H9 (cell line): Measurements from ENCODE around the gene VSIR. TPM values are rescaled to one million over a fixed set of nuclear protein-coding genes. Genes with fewer than 3 reads are reported as not detected.

Source experiments
- DNase-seq: peaks from one replicate; pipeline ENCODE4 v3.0.0-alpha.2; 2017
- H2AFZ ChIP-seq: one replicate; pipeline ENCODE4 v1.6.1; 2013; ENCODE audit warnings: mild to moderate bottlenecking, low read length, control low read depth, moderate library complexity
- H2AK5ac ChIP-seq: 2 replicates; pipeline ENCODE4 v1.6.1; 2013; ENCODE audit warnings: low read length, control low read depth, mixed read lengths; ENCODE audit not compliant: insufficient read length
- H2BK120ac ChIP-seq: one replicate; pipeline ENCODE4 v1.6.1; 2013; ENCODE audit warnings: low read depth, mild to moderate bottlenecking, low read length, control low read depth, inconsistent platforms; ENCODE audit not compliant: poor library complexity, severe bottlenecking
- H2BK12ac ChIP-seq: 2 replicates; pipeline ENCODE4 v1.6.1; 2013; ENCODE audit warnings: low read length, control low read depth, mixed read lengths, low read depth; ENCODE audit not compliant: insufficient read length
- H2BK15ac ChIP-seq: 2 replicates; pipeline ENCODE4 v1.6.1; 2013; ENCODE audit warnings: low read depth, low read length, control low read depth
- H2BK20ac ChIP-seq: one replicate; pipeline ENCODE4 v1.6.1; 2013; ENCODE audit warnings: low read depth, mild to moderate bottlenecking, low read length, control low read depth, inconsistent platforms; ENCODE audit not compliant: poor library complexity, severe bottlenecking
- H2BK5ac ChIP-seq: 2 replicates; pipeline ENCODE4 v1.6.1; 2013; ENCODE audit warnings: low read length, control low read depth, mixed read lengths; ENCODE audit not compliant: insufficient read length
- H3K14ac ChIP-seq: 2 replicates; pipeline ENCODE4 v1.6.1; 2013; ENCODE audit warnings: low read length, control low read depth; ENCODE audit not compliant: insufficient read depth
- H3K18ac ChIP-seq: 2 replicates; pipeline ENCODE4 v1.6.1; 2013; ENCODE audit warnings: low read depth, mild to moderate bottlenecking, mixed read lengths, low read length, control low read depth; ENCODE audit not compliant: insufficient read length
- H3K23ac ChIP-seq: 2 replicates; pipeline ENCODE4 v1.6.1; 2013; ENCODE audit warnings: low read length, control low read depth, mixed read lengths, low read depth; ENCODE audit not compliant: insufficient read length
- H3K23me2 ChIP-seq: 2 replicates; pipeline ENCODE4 v1.6.1; 2013; ENCODE audit warnings: low read depth, mild to moderate bottlenecking, mixed read lengths, low read length, control low read depth; ENCODE audit not compliant: insufficient read length, poor library complexity, severe bottlenecking
- H3K27ac ChIP-seq: 2 replicates; pipeline ENCODE4 v1.5.1; 2013; ENCODE audit warnings: low read length, control low read depth, mixed read lengths, low read depth; ENCODE audit not compliant: insufficient read length
- H3K27me3 ChIP-seq: 2 replicates; pipeline ENCODE4 v1.6.1; 2013; ENCODE audit warnings: low read length, control low read depth, inconsistent platforms; ENCODE audit not compliant: insufficient read depth
- H3K4ac ChIP-seq: 2 replicates; pipeline ENCODE4 v1.6.1; 2013; ENCODE audit warnings: low read depth, mild to moderate bottlenecking, control low read depth, inconsistent platforms, low read length, moderate library complexity
- H3K4me1 ChIP-seq: 2 replicates; pipeline ENCODE4 v1.6.1; 2013; ENCODE audit warnings: low read length, control low read depth, inconsistent platforms; ENCODE audit not compliant: insufficient read depth
- H3K4me2 ChIP-seq: 2 replicates; pipeline ENCODE4 v1.6.1; 2013; ENCODE audit warnings: low read length, control low read depth, mixed read lengths; ENCODE audit not compliant: insufficient read length, insufficient read depth
- H3K56ac ChIP-seq: 2 replicates; pipeline ENCODE4 v1.6.1; 2013; ENCODE audit warnings: low read depth, mild to moderate bottlenecking, mixed read lengths, low read length, control low read depth; ENCODE audit not compliant: insufficient read length
- H3K79me1 ChIP-seq: 2 replicates; pipeline ENCODE4 v1.6.1; 2013; ENCODE audit warnings: low read depth, mild to moderate bottlenecking, moderate library complexity, low read length, control low read depth, inconsistent platforms; ENCODE audit not compliant: insufficient read depth, poor library complexity, severe bottlenecking
- H3K79me2 ChIP-seq: 2 replicates; pipeline ENCODE4 v1.6.1; 2013; ENCODE audit warnings: low read length, control low read depth, inconsistent platforms; ENCODE audit not compliant: insufficient read depth
- H3K9ac ChIP-seq: 2 replicates; pipeline ENCODE4 v1.6.1; 2013; ENCODE audit warnings: low read length, control low read depth, mixed read lengths; ENCODE audit not compliant: insufficient read length; ENCODE audit errors: extremely low read depth
- H3K9me3 ChIP-seq: one replicate; pipeline ENCODE4 v1.6.1; 2013; ENCODE audit warnings: low read depth, low read length, inconsistent platforms; ENCODE audit not compliant: control insufficient read depth
- H3T11ph ChIP-seq: one replicate; pipeline ENCODE4 v1.6.1; 2013; ENCODE audit warnings: mild to moderate bottlenecking, low read length, control low read depth, inconsistent platforms
- H4K20me1 ChIP-seq: one replicate; pipeline ENCODE4 v1.6.1; 2013; ENCODE audit not compliant: control insufficient read depth, insufficient read length, insufficient read depth
- H4K5ac ChIP-seq: 2 replicates; pipeline ENCODE4 v1.6.1; 2013; ENCODE audit warnings: low read depth, mild to moderate bottlenecking, mixed read lengths, low read length, control low read depth; ENCODE audit not compliant: insufficient read length
- H4K8ac ChIP-seq: replicated peaks from 2 replicates; pipeline ENCODE4 v1.6.1; 2013; ENCODE audit warnings: low read length, control low read depth, mixed read lengths, low read depth; ENCODE audit not compliant: insufficient read length
- H4K91ac ChIP-seq: 2 replicates; pipeline ENCODE4 v1.6.1; 2013; ENCODE audit warnings: low read depth, mild to moderate bottlenecking, moderate library complexity, mixed read lengths, low read length, control low read depth; ENCODE audit not compliant: insufficient read length
- H3K27ac Mint-ChIP-seq, 3 experiments: 2 replicates in 2 of 3; 3 replicates in 1 of 3; pipeline ENCODE4 v1.8.0; 2020 to 2021; ENCODE audit warnings: mixed read lengths in 3 of 3, mild to moderate bottlenecking in 1 of 3, moderate library complexity in 1 of 3
- H3K27me3 Mint-ChIP-seq: 2 replicates; pipeline ENCODE4 v1.8.0; 2021; ENCODE audit warnings: low read depth, mild to moderate bottlenecking, moderate library complexity, mixed read lengths
- H3K36me3 Mint-ChIP-seq, 3 experiments: 2 replicates in 2 of 3; 3 replicates in 1 of 3; pipeline ENCODE4 v1.8.0; 2020 to 2021; ENCODE audit warnings: low read depth in 3 of 3, mixed read lengths in 3 of 3; ENCODE audit not compliant: insufficient read depth in 1 of 3
- H3K4me1 Mint-ChIP-seq, 2 experiments: 2 replicates each; pipeline ENCODE4 v1.8.0; 2020; ENCODE audit warnings: mixed read lengths in 2 of 2
- H3K4me3 Mint-ChIP-seq, 2 experiments: 2 replicates in 1 of 2; 3 replicates in 1 of 2; pipeline ENCODE4 v1.8.0; 2020 to 2021; ENCODE audit warnings: mild to moderate bottlenecking in 2 of 2, mixed read lengths in 2 of 2, moderate library complexity in 1 of 2
- H3K9me3 Mint-ChIP-seq, 2 experiments: 2 replicates in 1 of 2; 3 replicates in 1 of 2; pipeline ENCODE4 v1.8.0; 2020; ENCODE audit warnings: mild to moderate bottlenecking in 2 of 2, mixed read lengths in 2 of 2, moderate library complexity in 1 of 2
- CTCF ChIP-seq: fragments of 200-600 bp; sonication (generic); conservative IDR thresholded peaks from 3 replicates; pipeline ENCODE4 v1.8.0; 2021; ENCODE audit warnings: antibody characterized with exemption, mild to moderate bottlenecking
- WGBS: extraction: QIAGEN DNeasy Blood & Tissue Kit; methylation state at CpG from one replicate; pipeline ENCODE4 v1.1.7; 2013; ENCODE audit warnings: missing lambda C conversion rate, low lambda C conversion rate, mixed read lengths; ENCODE audit not compliant: insufficient read length; ENCODE audit errors: extremely low coverage; 5-methylcytosine and 5-hydroxymethylcytosine counted together
- total RNA-seq: library from RNA; stranded (reverse); gene quantifications from 2 replicates; pipeline ENCODE4 v1.2.1, GENCODE V29; 2021

The VSIR gene
- total RNA-seq, 1 experiment from 2014 or later, result 0.11 TPM

- H3K4me1 ChIP-seq, result no peaks in the 10 kb centered on the region
- H3K23me2 ChIP-seq, result no peaks in the 10 kb centered on the region
- TF ChIP-seq CTCF, result no peak
- no peak overlapping the region for H2BK15ac ChIP-seq
- H3K4me2 ChIP-seq, result no peak overlapping the region
- no peak overlapping the region for H3K9ac ChIP-seq
- no peak overlapping the region for H3K27ac Mint-ChIP-seq
- no CpG with 5 or more reads among the region's 10 CpGs for WGBS
- no peak overlapping the region for H3K14ac ChIP-seq
- H3K23ac ChIP-seq, result no peak overlapping the region
- H4K5ac ChIP-seq, result no peak overlapping the region
- no peaks in the 10 kb centered on the region for H3K9me3 ChIP-seq
- H4K20me1 ChIP-seq, result no peaks in the 10 kb centered on the region
- no peaks in the 10 kb centered on the region for H3K79me2 ChIP-seq
- no peaks in the 10 kb centered on the region for H3K79me1 ChIP-seq
- no peak for DNase-seq
- H3T11ph ChIP-seq, result no peak overlapping the region
- H3K27me3 ChIP-seq, result 0 out of 2 replicates have a peak, but pooled peaks cover 2% of the 10 kb centered on the region
- no peaks in the 10 kb centered on the region for H3K36me3 Mint-ChIP-seq
- no peak overlapping the region for H3K18ac ChIP-seq
- no peak overlapping the region for H2BK120ac ChIP-seq
- no peak overlapping the region for H2AFZ ChIP-seq
- H2BK12ac ChIP-seq, result no peak overlapping the region
- no peak overlapping the region for H2BK20ac ChIP-seq
- no peak overlapping the region for H2AK5ac ChIP-seq
- peaks cover 4% of the 10 kb centered on the region for H3K27me3 Mint-ChIP-seq
- H4K8ac ChIP-seq, result no peak overlapping the region
- H3K9me3 Mint-ChIP-seq, result no peaks in the 10 kb centered on the region; a peak in 1 of 5 replicates
- H3K4me1 Mint-ChIP-seq, result peaks cover 0 to 3% of the 10 kb centered on the region in 2 experiments; a peak in 1 of 4 replicates
- no peak overlapping the region for H3K56ac ChIP-seq
- no peak overlapping the region for H3K4ac ChIP-seq
- no peak overlapping the region for H4K91ac ChIP-seq
- no peak overlapping the region for H3K27ac ChIP-seq
- no peak overlapping the region for H3K4me3 Mint-ChIP-seq
- H2BK5ac ChIP-seq, result no peak overlapping the region
These were observed 25.8 kb upstream of the VSIR start for GRCh38 chr10:71799112-71799511.
